AG09319 (cell line): ENCODE results near the gene IFT22.

Experiments used
- DNase-seq: peaks from one replicate; pipeline ENCODE4 v3.0.0-alpha.2; 2010; ENCODE audit warnings: low read depth; ENCODE audit errors: extremely low read depth
- CTCF ChIP-seq: IDR thresholded peaks from 2 replicates; pipeline ENCODE4 v1.5.1; 2011; ENCODE audit warnings: low read depth, mild to moderate bottlenecking, inconsistent platforms, low read length, moderate library complexity

The IFT22 gene

GRCh38 chr7:101333912-101334311 lies 12.3 kb upstream of the IFT22 start:
- TF ChIP-seq CTCF = no peak
- DNase-seq = no peak

- TF ChIP-seq CTCF = no peak
- no peak for DNase-seq
Measured at GRCh38 chr7:101332026-101332425, 10.4 kb upstream of the IFT22 start.

- DNase-seq = no peak
- TF ChIP-seq CTCF = no peak
Measured at GRCh38 chr7:101330011-101330484, 8.4 kb upstream of the IFT22 start.

- TF ChIP-seq CTCF = no peak
Measured at GRCh38 chr7:101328159-101328558, 6.5 kb upstream of the IFT22 start.

GRCh38 chr7:101319401-101319800 lies 2.2 kb downstream of the IFT22 start:
- no peak for TF ChIP-seq CTCF
- DNase-seq = no peak

More at GRCh38 chr7:101328159-101328558, 6.5 kb upstream of the IFT22 start:
- DNase-seq = no peak

GRCh38 chr7:101315336-101315735 lies 6.3 kb downstream of the IFT22 start:
- no peak for DNase-seq
- peak; percentile 58 for TF ChIP-seq CTCF

GRCh38 chr7:101308245-101309085 lies 13.1 kb downstream of the IFT22 start:
- no peak for TF ChIP-seq CTCF
- DNase-seq = no peak
